Osteoblast (primary cell): ENCODE measurements around the gene DRG1. TPM values are rescaled to one million over a fixed set of nuclear protein-coding genes. Genes with fewer than 3 reads are reported as not detected.

ENCODE experiments used
- small RNA-seq: library from RNA; depleted of rRNA; stranded (forward); fragments of <200 nt; gene quantifications from one replicate; pipeline ENCODE3, GENCODE V24; 2012
- total RNA-seq: library from RNA; depleted of rRNA; stranded (reverse); fragments of >200 nt; gene quantifications from 2 replicates; pipeline ENCODE4 v1.2.3, GENCODE V29; 2012

DRG1 gene
- total RNA-seq, 1 donor: 68.0 TPM

Small RNA genes within 50 kb of the gene (small RNA-seq; reads per million reads assigned to genes)
- gene RNU6-28P: not detected
- not detected for gene RNU6-338P

Other genes with a start within 250 kb of the DRG1 start
- 48.0 and 51.8 TPM in 2 replicates for gene RNF185, start 239.4 kb upstream of the DRG1 start, total RNA-seq
- 25.0 and 29.8 TPM in 2 replicates for gene LIMK2, start 187.3 kb upstream of the DRG1 start, total RNA-seq
- gene PIK3IP1, start 107.1 kb upstream of the DRG1 start, total RNA-seq: 31.5 and 40.1 TPM in 2 replicates
- gene PATZ1, start 53.3 kb upstream of the DRG1 start, total RNA-seq: 13.8 and 15.2 TPM in 2 replicates
- 13.4 and 15.6 TPM in 2 replicates for gene EIF4ENIF1, start 90.2 kb downstream of the DRG1 start, total RNA-seq
- 16.6 and 18.3 TPM in 2 replicates for gene SFI1, start 96.9 kb downstream of the DRG1 start, total RNA-seq